NCI-H1417 (cell line): ENCODE data around the gene RARRES2.

Experiments
- DNase-seq, 3 experiments: peaks; one replicate each; lab custom pipeline; 2025; lab: John Stamatoyannopoulos, UW

RARRES2 gene

DNA sequence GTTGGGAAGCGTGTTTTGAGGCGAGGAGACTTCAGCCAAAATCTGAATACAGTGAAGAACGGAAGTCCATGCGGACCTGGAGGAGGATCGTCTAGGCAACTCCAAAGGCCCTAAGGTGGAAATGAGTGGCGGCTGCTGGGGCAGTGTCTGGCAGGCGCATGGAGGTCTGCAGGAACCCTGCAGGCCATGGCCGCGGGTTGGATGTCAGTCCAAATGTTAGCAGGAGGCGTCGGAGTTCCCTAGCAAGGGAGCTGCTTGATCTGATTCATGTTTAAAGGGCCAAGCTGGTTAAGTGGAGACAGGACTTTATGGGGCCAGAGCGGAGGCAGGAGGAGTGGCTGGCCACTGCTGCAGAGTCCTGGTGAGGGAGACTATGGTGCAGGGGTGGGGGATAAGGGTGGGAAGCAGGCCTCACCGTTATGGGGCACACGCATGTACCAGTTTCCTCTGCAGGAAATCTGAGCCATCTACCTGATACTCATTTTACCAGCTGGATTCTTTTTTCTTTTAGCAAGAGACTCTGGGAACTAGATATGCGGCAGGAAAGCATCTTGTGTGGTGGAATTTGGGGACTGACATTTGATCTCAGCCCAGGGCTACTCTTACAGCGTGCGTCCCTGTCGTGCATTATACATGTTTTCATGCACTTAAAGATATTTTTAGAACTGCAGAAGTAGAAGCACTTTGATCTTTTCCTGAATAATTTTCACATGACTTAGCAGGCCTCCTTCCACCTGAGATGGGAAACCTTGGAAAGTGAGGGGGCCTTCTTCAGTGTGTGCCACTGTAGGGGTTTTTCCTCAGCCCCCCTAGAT lies 20.6 kb upstream of the RARRES2 start:
- DNase-seq: no peak

DNA sequence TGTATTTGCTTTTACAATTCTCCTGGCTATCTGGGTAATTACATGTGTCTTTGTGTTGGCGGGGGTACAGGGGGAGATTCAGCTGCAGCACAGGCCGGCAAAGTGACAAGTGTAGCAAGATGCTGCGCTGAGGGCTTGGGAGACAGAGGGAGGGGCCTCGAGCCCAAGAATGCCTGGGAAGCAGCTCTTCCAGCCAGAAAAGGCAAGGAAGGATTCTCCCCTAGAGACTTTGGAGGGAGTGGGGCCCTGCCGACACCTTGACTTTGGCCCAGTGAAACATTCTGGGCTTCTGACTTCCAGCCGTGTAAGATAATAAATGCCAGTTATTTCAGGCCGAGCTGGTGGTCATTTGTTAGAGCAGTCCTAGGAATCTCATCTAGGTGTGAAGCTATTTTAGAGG lies 20.0 kb upstream of the RARRES2 start:
- no peak for DNase-seq

DNA sequence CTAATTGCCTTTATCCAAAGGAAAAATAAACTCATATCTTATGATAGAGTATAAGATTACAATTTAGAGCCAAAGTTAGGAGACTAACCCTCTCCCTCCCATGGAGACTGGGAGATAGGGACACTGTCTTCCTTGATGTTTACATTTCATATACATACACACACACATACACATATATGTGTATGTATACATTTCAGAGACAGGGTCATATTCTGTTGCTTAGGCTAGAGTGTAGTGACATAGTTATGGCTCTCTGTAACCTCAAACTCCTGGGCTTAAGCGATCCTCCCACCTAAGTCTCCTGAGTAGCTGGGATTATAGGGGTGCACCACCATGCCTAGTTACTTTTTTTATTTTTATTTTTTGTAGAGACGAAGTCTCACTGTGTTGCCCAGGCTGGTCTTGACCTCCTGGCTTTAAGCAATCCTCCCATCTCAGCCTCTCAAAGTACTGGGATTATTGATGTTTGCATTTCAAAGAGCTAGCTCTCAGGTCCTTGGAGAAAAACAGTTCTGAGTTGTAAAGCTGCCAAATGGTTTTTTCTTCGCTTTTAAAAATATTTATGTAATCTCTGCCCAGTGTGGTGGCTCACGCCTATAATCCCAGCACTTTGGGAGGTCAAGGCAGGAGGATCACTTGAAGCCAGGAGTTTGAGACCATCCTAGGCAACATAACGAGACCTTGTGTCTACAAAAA lies 19.1 kb upstream of the RARRES2 start:
- DNase-seq: no peak

DNA sequence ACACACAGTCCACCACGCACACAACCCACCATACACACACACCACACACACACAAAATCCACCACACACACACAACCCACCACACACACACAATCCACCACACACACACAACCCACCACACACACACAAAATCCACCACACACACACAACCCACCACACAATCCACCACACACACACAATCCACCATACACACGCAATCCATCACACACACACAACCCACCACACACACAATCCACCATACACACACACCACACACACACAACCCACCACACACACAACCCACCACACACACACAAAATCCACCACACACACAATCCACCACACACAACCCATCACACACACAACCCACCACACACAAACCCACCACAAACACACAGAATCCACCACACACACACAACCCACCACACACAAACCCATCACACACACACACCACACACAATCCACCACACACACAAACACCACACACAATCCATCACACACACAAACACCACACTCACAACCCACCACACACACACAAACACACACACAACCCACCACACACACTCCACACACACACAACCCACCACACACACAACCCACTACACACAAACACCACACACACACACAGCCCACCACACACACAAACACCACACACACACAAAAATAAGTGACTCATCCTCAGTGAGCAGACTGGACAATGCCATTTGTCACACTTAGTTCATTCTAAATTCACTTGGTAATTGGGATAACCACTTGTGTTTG lies 18.4 kb upstream of the RARRES2 start:
- DNase-seq: no peak

DNA sequence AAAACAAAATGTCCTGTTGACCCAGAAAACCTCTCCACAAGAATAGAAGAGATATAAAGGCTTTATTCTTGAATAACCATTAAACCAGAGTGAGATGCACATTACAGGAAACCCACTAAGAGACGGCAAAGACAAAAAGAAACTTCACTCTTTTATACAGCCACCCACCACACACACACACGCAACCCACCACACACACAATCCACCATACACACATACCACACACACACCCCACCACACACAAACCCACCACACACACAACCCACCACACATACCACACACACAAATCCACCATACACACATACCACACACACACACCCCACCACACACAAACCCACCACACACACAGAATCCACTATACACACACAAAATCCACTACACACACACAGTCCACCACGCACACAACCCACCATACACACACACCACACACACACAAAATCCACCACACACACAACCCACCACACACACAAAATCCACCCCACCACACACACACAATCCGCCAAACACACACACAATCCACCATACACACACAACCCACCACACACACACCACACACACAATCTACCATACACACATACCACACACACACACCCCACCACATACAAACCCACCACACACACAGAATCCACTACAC lies 17.7 kb upstream of the RARRES2 start:
- no peak for DNase-seq

DNA sequence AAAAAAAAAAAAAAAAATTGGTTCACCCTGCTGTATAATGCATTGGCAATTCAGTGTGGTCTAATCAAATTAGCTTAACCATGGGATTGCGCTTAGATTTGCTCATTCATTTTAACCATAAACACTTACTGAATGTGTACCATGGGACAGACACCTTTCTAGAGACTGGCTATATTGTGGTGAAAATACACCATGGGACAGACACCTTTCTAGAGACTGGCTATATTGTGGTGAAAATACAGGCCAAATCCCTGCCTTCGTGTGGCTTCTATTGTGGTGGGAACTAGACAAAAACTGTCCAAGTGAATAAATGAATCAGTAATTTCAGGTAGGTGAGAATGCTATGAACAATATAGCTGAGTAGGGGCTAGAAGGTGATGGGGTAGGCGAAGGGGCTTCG lies 17.0 kb upstream of the RARRES2 start:
- no peak for DNase-seq

DNA sequence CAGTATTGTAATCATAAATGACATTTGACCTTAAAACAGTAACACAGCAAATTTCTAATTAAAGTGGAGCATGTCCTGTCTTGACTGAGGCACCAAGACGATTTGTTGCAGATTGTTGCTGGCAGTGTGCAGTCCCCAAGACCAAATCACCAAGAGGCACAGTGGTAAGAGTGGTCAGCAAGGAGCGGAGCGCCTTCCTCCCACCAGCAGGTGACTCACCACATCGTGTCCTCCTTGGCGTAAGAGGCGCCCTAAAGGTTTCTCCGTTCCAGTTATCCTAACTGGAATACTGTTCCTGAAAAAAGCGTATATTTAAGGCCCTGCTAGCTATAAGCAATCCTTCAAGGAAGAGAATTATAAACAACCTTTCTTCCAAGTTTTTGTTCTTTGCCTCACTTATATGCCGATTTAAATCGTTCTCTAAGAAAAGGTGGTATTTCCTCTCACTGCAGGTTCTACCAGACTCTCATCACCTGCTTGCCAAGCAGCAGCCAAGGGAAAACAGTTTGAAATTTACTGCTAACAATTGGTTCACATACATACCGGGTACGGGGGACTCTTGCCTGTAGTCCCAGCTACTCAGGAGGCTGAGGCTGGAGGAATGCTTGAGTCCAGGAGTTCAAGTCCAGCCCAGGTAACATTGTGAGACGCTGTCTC lies 16.5 kb upstream of the RARRES2 start:
- DNase-seq: peak in 1 of 3 experiments; percentile 66

DNA sequence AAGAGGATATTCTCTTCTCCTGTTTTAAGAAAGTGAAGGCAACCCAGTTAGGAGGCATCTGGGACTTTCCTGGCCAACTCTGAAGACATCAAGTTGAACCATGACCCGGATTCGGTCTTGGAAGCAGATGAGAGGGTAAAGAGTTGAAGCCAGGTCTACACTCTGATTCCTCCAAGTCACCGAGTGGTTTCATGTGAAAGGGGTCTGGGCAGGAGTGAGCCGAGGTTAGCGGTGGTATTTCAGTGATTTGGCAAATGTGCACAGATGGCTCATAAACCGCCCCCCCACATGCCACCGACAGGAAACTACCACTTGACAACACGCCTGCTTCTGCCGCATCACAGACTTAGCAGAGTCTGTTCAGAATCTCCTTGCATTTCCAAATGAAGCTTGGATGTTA lies 15.8 kb upstream of the RARRES2 start:
- DNase-seq: peak in 2 of 3 experiments; percentile 35 to 70

DNA sequence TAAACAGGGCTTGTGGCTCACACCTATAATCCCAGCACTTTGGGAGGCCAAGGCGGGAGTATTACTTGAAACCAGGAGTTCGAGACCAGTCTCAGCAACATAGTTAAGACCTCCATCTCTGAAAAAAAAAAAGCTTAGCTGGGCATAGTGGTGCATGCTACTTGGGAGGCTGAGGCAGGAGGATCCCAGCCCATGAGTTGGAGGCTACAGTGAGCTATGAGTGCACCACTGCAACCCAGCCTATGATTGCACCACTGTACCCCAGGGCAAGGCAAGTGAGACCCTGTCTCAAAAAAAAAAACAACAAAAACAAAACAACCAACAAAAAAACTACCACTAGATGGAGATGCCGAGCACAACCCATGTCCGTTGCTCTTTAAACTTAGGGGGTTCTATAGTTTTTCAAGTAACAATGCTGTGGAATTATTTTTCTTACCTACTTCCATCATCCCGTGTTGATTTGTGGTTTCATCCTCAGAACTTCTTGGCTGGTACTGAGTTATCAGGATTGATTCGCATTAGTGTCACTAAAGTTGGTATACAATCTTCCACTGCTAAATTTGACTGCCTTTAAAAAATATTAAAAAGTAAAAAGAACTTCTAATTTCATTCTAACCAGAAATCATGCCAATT lies 15.0 kb upstream of the RARRES2 start:
- peak in 2 of 3 experiments; percentile 22 to 65 for DNase-seq

DNA sequence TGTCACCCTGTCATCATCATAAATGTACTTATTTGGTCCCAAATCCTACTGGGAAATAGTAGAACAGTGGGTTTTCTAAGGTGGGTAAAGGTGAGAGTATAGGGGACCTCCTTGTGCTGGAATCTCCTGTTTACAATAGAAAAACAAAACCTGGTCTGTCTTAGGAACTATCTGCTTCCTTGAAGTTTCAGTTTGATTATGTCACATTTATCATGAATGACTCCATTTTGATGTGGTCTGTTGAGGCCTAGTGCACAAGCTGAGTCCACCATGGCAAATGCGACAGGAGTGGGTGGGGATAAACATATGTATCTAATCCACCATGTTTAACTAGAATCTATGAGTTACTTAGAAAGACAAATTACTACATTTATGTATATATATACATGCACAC lies 14.2 kb upstream of the RARRES2 start:
- DNase-seq: no peak

DNA sequence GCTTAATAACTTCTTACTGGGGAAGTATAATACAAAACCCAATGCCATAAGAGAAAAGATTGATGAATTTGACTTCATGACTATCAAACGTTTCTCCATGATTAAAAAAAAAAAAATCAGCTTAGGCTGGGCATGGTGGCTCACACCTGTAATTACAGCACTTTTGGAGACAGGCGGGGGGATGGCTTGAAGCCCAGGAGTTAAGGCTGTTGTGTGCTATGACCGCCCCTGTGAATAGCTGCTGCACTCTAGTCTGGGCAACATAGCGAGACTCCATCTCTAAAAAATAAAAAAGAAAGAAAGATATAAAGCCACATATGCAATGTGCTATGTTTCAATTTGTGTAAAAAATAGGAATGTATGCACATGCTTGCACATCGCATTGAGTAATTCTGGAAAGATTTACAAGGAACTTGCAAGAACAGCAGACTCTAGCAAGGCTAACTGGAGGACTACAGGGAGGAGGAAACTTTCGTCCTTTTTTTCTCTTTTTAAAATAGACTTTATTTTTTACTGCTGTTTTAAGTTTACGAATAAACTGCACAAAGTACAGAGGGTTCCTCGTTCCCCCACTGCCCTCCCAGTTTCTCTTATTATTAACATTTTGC lies 10.3 kb upstream of the RARRES2 start:
- DNase-seq: peak in 2 of 3 experiments; percentile 35 to 53

DNA sequence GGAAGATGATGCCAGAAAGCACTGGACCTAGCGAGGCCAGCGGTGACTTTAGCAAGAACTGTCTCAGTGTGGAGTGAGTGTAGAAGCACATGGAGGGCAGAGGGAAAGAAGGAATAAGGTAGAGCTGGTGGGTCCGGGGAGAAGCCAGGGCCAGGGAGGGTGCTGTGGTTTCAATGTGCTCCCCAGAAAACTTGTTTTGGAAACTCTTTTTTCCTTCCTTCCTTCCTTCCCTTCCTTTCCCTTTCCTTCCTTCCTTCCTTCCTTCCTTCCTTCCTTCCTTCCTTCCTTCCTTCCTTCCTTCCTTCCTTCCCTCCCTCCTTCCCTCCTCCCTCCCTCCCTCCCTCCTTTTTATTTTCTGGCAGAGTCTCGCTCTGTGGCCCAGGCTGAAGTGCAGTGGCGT lies 5.5 kb upstream of the RARRES2 start:
- DNase-seq: no peak

DNA sequence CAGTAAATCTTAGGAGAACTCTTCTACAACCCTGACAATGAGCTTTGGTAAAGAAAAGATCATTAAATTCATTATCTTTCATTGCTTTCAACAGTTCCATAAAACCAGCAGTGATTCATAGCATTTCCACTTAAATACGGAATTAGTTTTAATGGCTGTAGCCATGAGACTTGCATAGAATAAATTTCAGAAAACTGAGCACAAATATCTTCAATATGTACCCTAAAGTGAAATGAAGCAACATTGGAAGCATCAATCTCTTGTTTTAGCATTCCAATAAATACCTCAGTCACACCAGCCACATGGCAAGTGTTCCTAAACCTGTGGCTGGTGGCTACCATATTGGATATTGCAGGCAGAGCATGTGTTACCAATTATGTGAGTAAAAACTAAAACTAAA lies 3.6 kb upstream of the RARRES2 start:
- DNase-seq: no peak

DNA sequence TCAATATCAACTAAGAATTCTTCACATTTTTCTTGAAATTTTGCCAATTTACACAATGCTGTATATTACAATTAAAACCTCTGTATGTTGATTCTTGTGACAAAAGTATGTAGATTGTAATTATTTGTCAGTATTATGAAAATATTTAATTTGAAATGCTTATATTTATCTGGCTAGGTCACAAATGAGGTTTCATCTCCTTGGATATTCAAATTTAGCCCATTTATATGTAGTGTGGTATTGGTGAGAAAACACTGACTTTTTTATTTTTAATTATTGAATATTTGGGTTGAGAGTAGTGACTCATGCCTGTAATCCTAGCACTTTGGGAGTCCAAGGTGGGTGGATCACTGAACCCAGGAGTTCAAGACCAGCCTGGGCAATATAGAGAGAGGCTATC lies 2.9 kb upstream of the RARRES2 start:
- DNase-seq: no peak

DNA sequence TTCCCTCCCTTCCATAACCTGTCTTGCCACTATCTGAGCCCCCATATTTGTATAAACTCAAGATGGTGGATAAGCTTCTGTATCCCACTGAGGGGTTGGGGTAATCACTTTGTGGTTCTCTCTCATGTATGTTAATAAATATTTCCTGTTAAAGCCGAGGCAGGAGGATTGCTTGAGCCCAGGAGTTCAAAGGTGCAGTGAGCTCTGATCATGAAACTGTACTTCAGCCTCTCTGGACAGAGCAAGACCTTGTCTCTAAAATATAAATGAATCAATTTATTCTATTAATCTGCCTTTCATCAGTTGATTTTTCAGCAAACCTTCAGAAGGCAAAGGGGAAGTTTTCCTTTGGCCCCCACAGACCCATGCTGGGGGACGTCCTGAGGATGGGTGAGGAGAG lies 1.8 kb upstream of the RARRES2 start:
- no peak for DNase-seq

DNA sequence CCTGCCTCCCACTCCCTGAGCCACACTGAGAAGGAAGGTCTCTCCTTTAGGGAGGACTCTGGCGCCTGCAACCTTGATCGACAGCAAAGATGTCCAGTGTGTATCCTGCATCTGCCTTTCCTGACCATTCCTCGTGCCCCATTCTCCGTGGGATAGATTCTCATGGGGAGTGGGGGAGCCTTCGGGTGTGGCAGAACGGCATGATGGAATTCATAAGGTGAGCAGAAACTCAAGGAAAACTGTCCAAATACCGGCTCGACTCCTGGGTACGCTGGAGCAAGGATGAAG lies 636 bp upstream of the RARRES2 start:
- no peak for DNase-seq

DNA sequence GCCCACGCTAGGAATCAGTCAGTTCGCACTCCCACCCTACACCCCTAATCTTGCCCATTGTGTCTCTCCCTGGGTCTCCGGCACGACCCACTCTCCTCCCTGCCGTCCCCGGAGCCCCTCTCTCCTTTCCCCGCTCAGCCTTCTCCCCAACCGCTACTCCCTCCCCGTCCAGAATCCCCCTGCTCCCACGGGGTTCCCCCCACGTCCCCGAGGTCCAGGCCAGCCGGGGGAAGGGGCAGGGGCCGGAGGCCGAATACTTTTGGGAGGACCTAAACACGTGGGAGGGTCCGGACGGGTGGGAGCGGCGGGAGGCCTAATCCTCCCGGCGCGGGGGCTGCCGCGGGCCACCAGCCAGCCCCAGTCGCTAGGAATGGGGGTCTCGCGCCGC lies 560 bp downstream of the RARRES2 start:
- DNase-seq: no peak

DNA sequence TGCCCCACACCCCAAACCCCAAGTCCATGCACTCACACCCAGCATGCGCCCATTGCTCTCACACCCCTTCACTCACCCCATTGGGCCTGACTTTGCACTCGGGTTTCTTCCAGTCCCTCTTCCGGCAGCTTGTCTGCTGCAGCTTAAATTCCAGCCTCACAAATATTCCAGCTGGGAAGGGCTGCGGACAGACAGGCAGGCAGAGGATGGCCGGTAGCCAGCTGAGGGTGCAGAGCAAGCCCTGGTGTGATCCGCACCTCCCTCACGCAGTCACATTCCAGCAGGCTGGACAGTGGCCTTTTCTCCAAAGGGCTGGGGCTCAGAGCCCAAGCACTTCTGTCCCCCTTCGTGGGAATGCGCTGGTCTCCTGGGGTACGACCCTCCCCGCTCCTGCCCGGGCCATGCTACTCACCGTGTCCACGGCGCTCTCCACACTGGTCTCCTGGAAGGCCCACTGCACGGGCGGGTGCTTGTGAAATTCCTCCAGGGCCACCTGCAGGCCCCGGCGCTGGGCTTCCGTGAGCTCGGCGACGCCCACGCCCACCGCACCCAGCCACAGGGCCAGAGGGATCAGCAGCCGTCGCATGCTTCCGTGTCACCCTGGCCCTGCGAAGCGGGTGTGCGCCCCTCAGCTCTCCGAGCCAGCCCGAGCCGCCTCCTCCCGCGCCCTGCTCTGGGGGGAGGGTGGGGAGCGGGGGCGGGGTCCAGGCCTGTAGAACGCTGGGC lies 1.2 kb downstream of the RARRES2 start:
- DNase-seq: no peak

DNA sequence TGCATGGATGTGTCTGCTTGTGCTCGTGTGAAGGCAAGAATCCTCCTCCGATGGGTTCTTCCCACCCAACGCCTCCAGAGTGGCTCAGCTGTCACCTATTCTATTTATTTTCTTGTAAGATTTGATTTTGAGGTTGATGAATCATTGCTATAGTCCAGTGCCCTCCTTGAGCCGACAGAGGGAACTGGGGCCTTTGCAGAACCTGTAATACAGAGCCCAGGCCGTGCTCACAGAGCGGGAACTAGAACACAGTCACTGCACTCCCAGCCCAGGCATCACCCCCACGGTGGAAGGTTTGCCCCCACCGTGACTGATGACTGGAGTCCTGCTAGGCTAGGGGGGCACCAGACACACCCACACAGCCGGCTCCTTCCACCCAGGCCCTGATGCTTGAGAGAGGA lies 2.0 kb downstream of the RARRES2 start:
- no peak for DNase-seq

DNA sequence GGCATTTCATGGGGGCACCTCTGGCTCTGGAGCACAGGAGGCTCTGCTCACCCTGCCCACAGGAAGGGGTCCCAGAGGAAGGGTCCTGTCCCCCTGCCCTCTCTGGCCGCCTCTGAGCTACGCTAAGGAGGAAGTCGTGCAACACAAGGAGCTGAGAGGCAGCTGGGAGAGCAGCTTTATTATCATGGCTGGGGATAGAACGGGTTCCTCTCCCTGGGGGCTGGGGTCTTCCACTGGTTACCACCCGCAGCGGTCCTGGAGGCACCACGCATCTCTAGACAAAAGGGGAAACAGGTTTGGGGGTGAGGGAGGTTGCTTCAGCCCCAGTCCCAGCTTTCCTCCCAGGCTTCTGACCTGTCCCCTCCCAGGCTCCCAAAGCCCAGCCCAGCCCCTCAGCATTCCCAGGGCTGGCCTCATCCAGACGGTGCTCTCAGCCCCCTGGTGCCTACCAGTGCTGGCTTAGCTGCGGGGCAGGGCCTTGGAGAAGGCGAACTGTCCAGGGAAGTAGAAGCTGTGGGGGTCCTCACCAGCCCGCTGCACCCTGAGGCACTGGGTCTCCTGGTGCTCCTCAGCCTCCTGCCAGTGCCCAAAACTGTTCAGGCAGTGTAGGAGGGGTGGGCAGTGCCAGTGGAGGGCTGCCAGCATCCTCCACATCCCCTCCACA lies 3.1 kb downstream of the RARRES2 start:
- DNase-seq: no peak
